Ascending aorta (tissue), 2 donors: Measurements from ENCODE around the gene FAM3A. TPM values are rescaled to one million over a fixed set of nuclear protein-coding genes. Genes with fewer than 3 reads are reported as not detected.
A peak's percentile ranks its signal among the peaks of the same experiment; 100 is the strongest.

Experiments used
- DNase-seq, 2 donors: peaks; one replicate each; pipeline ENCODE4 v3.0.0-alpha.2; 2019; ENCODE audit warnings: low spot score in 2 of 2
- H3K27ac ChIP-seq, 2 donors: fragments of 200-600 bp; sonication (generic); one replicate each; pipeline ENCODE4 v1.5.1; 2016 to 2017; ENCODE audit warnings: mild to moderate bottlenecking in 1 of 2
- H3K27me3 ChIP-seq: fragments of 200-600 bp; sonication (generic); one replicate; pipeline ENCODE4 v1.5.1; 2017
- H3K36me3 ChIP-seq, 2 donors: fragments of 200-600 bp; sonication (generic); one replicate each; pipeline ENCODE4 v1.5.1; 2016
- H3K4me1 ChIP-seq, 2 donors: fragments of 200-600 bp; sonication (generic); one replicate each; pipeline ENCODE4 v1.5.1; 2016 to 2017; ENCODE audit warnings: mild to moderate bottlenecking in 1 of 2
- H3K4me3 ChIP-seq, 2 donors: fragments of 200-600 bp; sonication (generic); one replicate each; pipeline ENCODE4 v1.5.1; 2016 to 2017; ENCODE audit warnings: mild to moderate bottlenecking in 1 of 2
- H3K9me3 ChIP-seq, 2 donors: fragments of 200-600 bp; sonication (generic); one replicate each; pipeline ENCODE4 v1.5.1; 2016
- intact Hi-C: fragments of 100-400 bp; cut with DNase I; formaldehyde crosslinking; loops from one replicate; pipeline ENCODE4 v1.15.1; 2023
- total RNA-seq: library from RNA; depleted of rRNA; stranded (reverse); fragments of >200 nt; gene quantifications from one replicate; pipeline ENCODE4 v1.1.0, GENCODE V29; 2016
- TF ChIP-seq, protein P1 (sequence below), 3 experiments: fragments of 200-600 bp in 2 of 3; fragments of 450-650 bp in 1 of 3; sonication (generic) in 2 of 3; IDR thresholded peaks; one replicate each; pipeline ENCODE4 v1.5.1; 2016 to 2019; ENCODE audit warnings: antibody characterized with exemption in 3 of 3, mild to moderate bottlenecking in 1 of 3, moderate library complexity in 1 of 3

FAM3A gene
- total RNA-seq, 1 donor from 2014 or later, result 69.9 TPM

DNA sequence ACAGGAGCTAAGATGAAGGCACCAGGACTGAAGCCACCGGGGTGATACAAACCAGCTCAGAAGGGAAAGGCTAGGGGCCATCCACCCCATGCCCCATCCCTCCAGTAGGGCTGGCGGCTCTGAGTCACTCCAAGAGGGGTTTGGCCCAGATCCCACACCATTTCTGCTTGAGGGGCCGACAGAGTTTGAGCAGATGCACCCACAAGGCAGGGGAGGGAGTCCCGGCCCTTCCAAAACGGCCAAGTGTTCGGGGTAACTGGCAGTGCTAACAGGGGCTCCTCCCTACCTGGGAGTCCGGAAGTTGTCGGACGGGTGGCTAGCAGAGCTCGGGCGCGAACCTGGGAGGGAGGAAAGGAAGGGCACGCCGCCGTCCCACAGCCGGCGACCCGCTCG lies 26.0 kb downstream of the FAM3A start:
- H3K4me3 ChIP-seq, result peak overlapping the region; percentile 64 to 94
- no peaks in the 10 kb centered on the region for H3K9me3 ChIP-seq
- intact Hi-C loops, result loop anchor here (1.0 kb wide), 1 partner anchor 26 kb away; the partner anchor contains the start of gene FAM3A
- H3K27me3 ChIP-seq, result no peaks in the 10 kb centered on the region
- TF ChIP-seq, protein P1, sequence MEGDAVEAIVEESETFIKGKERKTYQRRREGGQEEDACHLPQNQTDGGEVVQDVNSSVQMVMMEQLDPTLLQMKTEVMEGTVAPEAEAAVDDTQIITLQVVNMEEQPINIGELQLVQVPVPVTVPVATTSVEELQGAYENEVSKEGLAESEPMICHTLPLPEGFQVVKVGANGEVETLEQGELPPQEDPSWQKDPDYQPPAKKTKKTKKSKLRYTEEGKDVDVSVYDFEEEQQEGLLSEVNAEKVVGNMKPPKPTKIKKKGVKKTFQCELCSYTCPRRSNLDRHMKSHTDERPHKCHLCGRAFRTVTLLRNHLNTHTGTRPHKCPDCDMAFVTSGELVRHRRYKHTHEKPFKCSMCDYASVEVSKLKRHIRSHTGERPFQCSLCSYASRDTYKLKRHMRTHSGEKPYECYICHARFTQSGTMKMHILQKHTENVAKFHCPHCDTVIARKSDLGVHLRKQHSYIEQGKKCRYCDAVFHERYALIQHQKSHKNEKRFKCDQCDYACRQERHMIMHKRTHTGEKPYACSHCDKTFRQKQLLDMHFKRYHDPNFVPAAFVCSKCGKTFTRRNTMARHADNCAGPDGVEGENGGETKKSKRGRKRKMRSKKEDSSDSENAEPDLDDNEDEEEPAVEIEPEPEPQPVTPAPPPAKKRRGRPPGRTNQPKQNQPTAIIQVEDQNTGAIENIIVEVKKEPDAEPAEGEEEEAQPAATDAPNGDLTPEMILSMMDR (IDR thresholded peaks at IDR 0.05), result no peak
- H3K27ac ChIP-seq, result peak overlapping the region; percentile 88 to 97
- no peak for DNase-seq
- peaks cover 0 to 8% of the 10 kb centered on the region in 2 donors for H3K4me1 ChIP-seq
- peaks cover 0 to 6% of the 10 kb centered on the region in 2 donors for H3K36me3 ChIP-seq

DNA sequence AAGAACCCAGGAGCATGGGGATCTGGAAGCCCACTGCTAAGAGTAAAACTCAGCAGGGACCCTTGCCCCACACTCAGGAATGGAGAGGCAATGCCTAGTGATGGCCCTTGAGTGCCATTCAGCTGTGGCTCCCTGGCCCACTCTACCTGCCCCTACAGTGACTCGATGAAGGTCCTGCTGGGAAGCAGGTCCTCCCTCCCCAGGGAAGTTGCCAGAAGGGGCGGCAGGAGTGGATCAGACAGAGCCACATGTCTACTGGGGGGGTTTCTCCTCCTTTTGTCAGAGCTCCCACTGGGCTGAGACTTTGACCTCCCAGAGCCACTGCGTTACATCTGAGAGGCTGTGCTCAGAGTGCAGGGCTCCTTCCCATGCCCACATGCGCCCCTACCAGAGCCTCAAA lies 26.9 kb downstream of the FAM3A start:
- Histone ChIP-seq H3K4me3 (peak overlapping the region in 1 of 2 donors; percentile 94), H3K36me3 (peaks cover 0 to 6% of the 10 kb centered on the region in 2 donors), H3K27me3 (no peaks in the 10 kb centered on the region), H3K27ac (peak overlapping the region; percentile 88 to 97), H3K4me1 (peaks cover 0 to 11% of the 10 kb centered on the region in 2 donors), H3K9me3 (no peaks in the 10 kb centered on the region)
- TF ChIP-seq, protein P1 (IDR thresholded peaks at IDR 0.05), result no peak
- intact Hi-C loops, result loop anchor here (5.0 kb wide), 1 partner anchor 43 kb away; no protein-coding TSS in a partner anchor
- no peak for DNase-seq

DNA sequence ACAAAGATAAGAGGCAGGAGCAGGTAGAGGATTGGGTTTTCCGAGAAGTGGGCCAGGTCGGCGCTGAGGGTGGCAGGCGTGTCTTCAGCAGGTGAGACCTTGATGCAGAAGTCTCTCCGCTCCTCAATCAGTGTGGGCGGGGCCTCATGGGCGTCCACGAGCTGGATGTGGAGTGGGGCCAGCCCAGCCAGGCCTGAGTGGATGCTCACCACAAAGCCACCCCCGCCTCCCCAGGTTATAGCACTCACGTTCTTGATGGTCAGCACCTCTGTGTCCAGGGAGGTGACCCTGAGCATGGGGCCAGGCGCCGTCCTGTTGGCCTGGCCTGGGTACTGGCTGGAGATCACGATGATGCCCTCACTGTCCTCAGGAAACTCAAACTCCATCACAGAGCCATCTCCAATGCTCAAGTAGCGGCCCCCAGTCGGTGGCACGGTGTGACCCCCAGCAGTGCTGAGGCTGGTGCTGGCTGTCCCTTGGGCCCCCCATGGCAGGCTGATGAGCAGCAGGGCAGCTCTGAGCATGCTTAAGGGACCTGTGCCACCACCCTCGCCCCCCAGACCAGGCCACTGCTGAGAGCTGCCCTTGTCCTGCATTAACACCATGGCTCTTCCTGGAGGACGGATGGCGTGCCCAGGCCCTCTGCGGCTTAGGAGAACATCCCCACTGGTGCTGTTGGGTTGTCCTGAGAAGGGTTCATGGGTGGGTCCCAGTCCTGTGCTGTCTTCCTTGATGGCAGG lies 27.5 kb downstream of the FAM3A start:
- no peaks in the 10 kb centered on the region for H3K27me3 ChIP-seq
- H3K4me3 ChIP-seq, result no peak overlapping the region
- H3K4me1 ChIP-seq, result peaks cover 0 to 11% of the 10 kb centered on the region in 2 donors
- DNase-seq, result no peak
- H3K27ac ChIP-seq, result peak overlapping the region; percentile 88 to 97
- TF ChIP-seq, protein P1 (IDR thresholded peaks at IDR 0.05), result no peak
- no peaks in the 10 kb centered on the region for H3K9me3 ChIP-seq
- H3K36me3 ChIP-seq, result peaks cover 0 to 6% of the 10 kb centered on the region in 2 donors
- intact Hi-C loops, result loop anchor here (5.0 kb wide), 1 partner anchor 44 kb away; no protein-coding TSS in a partner anchor

DNA sequence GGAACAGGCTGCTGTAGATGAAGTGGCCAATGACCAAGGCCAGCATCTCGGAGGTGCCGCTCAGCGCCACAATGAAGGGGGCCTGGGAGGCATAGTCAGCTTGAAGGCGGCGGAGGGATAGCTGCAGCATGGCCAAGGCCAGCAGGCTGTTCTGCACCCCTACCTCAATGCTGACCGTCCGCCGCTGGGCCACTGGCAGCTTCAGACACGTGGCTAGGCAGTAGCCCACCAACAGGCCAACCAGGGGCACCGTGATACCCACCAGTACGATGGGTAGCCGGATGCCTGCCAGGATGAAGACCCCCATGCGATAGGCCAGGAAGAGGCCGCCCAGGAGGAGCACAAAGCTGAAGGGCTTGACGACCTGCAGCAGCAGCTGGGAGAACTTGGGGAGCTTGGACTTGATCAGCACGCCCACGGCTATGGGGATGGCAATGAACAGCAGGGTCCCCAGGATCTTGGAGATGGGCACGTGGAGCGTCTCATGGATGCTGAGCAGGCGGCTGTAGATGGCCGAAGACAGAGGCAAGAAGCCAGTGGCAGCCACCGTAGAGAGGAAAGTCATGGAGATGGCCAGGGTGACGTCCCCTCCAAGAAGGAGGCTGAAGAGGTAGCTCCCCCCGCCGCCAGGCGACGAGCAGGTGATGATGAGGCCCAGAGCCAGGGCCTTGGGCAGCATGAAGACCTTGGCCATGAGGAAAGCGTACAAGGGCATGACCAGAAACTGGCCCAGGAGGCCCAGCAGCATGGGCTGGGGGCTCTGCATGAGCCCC lies 28.3 kb downstream of the FAM3A start:
- peak overlapping the region; percentile 78 to 81 for H3K27ac ChIP-seq
- H3K9me3 ChIP-seq, result no peaks in the 10 kb centered on the region
- DNase-seq, result no peak
- peak overlapping the region in 1 of 2 donors; percentile 81 for H3K4me3 ChIP-seq
- H3K27me3 ChIP-seq, result no peaks in the 10 kb centered on the region
- peaks cover 0 to 11% of the 10 kb centered on the region in 2 donors for H3K4me1 ChIP-seq
- TF ChIP-seq, protein P1 (IDR thresholded peaks at IDR 0.05), result no peak
- intact Hi-C loops, result loop anchor here (2.0 to 5.0 kb wide), 2 partner anchors 45 to 51 kb away; partner anchors contain the start of gene GDI1
- H3K36me3 ChIP-seq, result peaks cover 0 to 6% of the 10 kb centered on the region in 2 donors

DNA sequence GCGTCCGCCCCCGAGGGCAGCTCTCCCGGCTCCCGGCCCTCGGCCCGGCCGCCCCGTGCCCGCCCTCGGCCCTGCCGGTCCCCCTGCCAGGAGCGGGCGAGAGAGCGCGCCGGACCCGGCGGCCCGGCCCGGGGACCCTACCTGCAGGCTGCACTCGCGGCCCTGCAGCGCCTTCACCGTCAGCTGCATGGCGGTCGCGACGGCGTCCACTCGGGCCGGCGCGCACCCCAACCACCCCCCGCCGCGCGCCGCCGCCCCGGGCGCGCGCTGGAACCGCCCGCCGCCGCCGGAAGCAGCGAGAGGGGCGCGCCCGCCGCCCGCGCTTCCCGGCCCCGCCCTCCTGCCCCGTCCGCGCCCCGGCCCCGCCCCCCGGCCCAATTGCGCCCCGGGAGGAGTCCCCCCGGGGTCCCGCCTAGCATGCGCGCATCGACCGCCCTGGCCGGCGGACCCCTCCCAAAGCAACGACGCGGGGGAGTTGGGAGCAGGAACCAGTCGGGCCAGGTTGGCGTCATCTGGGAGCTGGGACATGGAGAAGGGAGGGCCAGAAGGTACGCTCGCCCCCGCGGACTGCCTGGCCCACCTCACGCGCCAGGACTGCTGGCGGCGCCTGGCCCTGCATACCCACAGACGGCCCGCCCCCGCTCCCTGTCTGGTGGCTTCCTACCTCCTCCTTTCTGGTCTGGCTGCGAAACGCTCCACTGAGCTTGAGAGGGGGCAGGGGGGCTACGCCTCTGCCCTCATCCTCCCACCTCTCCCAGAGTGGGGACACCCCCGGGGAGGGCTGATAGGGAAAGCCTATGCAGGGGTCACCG lies 29.4 kb downstream of the FAM3A start, which contains the start of gene UBL4A:
TSS of gene UBL4A (minus strand) at position 220 of the 812 bp plus-strand sequence. CDS start at position 189, 31 bp downstream.
- intact Hi-C loops, result loop anchor here (2.0 to 5.0 kb wide), 2 partner anchors 46 to 50 kb away; partner anchors contain the start of gene GDI1
- Histone ChIP-seq H3K4me1 (peaks cover 0 to 11% of the 10 kb centered on the region in 2 donors), H3K36me3 (peaks cover 0 to 6% of the 10 kb centered on the region in 2 donors), H3K4me3 (peak within 1 kb of the TSS; percentile 64 to 81), H3K27me3 (no peaks in the 10 kb centered on the region), H3K9me3 (no peaks in the 10 kb centered on the region), H3K27ac (peak within 1 kb of the TSS; percentile 78 to 81)
- peak in 1 of 2 donors; percentile 79 for DNase-seq
- TF ChIP-seq, protein P1 (IDR thresholded peaks at IDR 0.05), result no peak
